Hindlimb muscle (tissue), 1 donor: ENCODE results near the gene SLFN13. TPM values are rescaled to one million over a fixed set of nuclear protein-coding genes. Genes with fewer than 3 reads are reported as not detected.
"Not testable (repeated sequence)": the region's sequence is repeated elsewhere in the genome, so short reads cannot be mapped to it uniquely, and the experiment has no call there.

Source experiments
- DNase-seq: peaks from one replicate; pipeline ENCODE4 v3.0.0-alpha.2; 2013
- polyA plus RNA-seq: library from polyadenylated mRNA; unstranded; fragments of 120-200 nt; gene quantifications from one replicate; pipeline ENCODE4 v1.2.1, GENCODE V29; 2013; ENCODE audit not compliant: insufficient read length

SLFN13 gene
- 6.9 TPM for polyA plus RNA-seq

- peak; percentile 46 for DNase-seq
Measured at GRCh38 chr17:35448214-35448898, at the start of gene SLFN13. SLFN13 (minus strand) TSS chr17:35448766; CDS start chr17:35445680, 3,086 bp downstream.

- DNase-seq: no peak
Measured at GRCh38 chr17:35496451-35497290, 48.1 kb upstream of the SLFN13 start.

GRCh38 chr17:35493040-35493439 is 44.5 kb upstream of the SLFN13 start:
- DNase-seq: no peak

- DNase-seq: no peak
Measured at GRCh38 chr17:35491417-35491816, 42.9 kb upstream of the SLFN13 start.

- no peak for DNase-seq
Measured at GRCh38 chr17:35489944-35490343, 41.4 kb upstream of the SLFN13 start.

- no peak for DNase-seq
Measured at GRCh38 chr17:35488991-35489390, 40.4 kb upstream of the SLFN13 start.

- no peak for DNase-seq
Measured at GRCh38 chr17:35486920-35487732, 38.6 kb upstream of the SLFN13 start.

GRCh38 chr17:35479271-35479670 is 30.7 kb upstream of the SLFN13 start:
- DNase-seq: no peak

- DNase-seq: no peak
Measured at GRCh38 chr17:35477248-35477647, 28.7 kb upstream of the SLFN13 start.

- DNase-seq: no peak
Measured at GRCh38 chr17:35476283-35476820, 27.8 kb upstream of the SLFN13 start.

GRCh38 chr17:35468475-35468874 is 19.9 kb upstream of the SLFN13 start:
- no peak for DNase-seq

GRCh38 chr17:35467824-35468223 is 19.3 kb upstream of the SLFN13 start:
- DNase-seq: no peak

- DNase-seq: no peak
Measured at GRCh38 chr17:35460354-35460851, 11.8 kb upstream of the SLFN13 start.

GRCh38 chr17:35454035-35454434 is 5.5 kb upstream of the SLFN13 start:
- not testable (repeated sequence) for DNase-seq

GRCh38 chr17:35453171-35453570 is 4.6 kb upstream of the SLFN13 start:
- DNase-seq: no peak

- DNase-seq: peak; percentile 32
Measured at GRCh38 chr17:35449371-35449931, 885 bp upstream of the SLFN13 start.

GRCh38 chr17:35448899-35449227 is 297 bp upstream of the SLFN13 start:
- DNase-seq: no peak

- no peak for DNase-seq
Measured at GRCh38 chr17:35447499-35447898, 1.1 kb downstream of the SLFN13 start.

- no peak for DNase-seq
Measured at GRCh38 chr17:35438433-35438832, 10.1 kb downstream of the SLFN13 start.

GRCh38 chr17:35433075-35433894 is 15.3 kb downstream of the SLFN13 start:
- DNase-seq: peak; percentile 78
